Sigmoid colon (tissue), 3 donors: ENCODE results near the gene PRR19.

Experiments
- POLR2A ChIP-seq, 2 donors: fragments of 450-650 bp; IDR thresholded peaks; one replicate each; pipeline ENCODE4 v1.6.1; 2016; ENCODE audit warnings: antibody characterized with exemption in 2 of 2, mild to moderate bottlenecking in 2 of 2, moderate library complexity in 2 of 2
- TF ChIP-seq, protein P1 (sequence below), 4 experiments: fragments of 450-650 bp in 3 of 4; fragments of 200-600 bp in 1 of 4; IDR thresholded peaks; one replicate each; pipeline ENCODE4 v1.5.1; 2016 to 2019; ENCODE audit warnings: antibody characterized with exemption in 4 of 4, mild to moderate bottlenecking in 3 of 4, moderate library complexity in 2 of 4

DNA sequence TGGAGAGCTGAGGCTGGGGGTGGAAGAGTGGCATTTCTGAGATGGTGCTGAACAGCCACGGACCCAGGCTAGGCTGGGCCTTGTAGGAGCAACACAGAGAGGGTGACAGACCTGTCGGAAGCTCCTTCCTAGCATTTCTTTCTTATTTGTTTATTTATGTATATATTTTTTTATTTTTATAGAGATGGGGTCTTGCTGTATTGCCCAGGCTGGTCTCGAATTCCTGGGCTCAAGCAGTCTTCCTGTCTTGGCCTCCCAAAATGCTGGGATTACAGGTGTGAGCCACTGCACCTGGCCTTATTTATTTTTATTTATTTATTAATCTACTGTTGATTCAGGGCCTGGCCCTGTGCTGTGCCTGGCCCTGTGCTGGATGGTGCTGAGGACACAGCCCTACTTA is 26.4 kb upstream of the PRR19 start:
- no peak for TF ChIP-seq POLR2A (IDR thresholded peaks at IDR 0.05)
- TF ChIP-seq, protein P1, sequence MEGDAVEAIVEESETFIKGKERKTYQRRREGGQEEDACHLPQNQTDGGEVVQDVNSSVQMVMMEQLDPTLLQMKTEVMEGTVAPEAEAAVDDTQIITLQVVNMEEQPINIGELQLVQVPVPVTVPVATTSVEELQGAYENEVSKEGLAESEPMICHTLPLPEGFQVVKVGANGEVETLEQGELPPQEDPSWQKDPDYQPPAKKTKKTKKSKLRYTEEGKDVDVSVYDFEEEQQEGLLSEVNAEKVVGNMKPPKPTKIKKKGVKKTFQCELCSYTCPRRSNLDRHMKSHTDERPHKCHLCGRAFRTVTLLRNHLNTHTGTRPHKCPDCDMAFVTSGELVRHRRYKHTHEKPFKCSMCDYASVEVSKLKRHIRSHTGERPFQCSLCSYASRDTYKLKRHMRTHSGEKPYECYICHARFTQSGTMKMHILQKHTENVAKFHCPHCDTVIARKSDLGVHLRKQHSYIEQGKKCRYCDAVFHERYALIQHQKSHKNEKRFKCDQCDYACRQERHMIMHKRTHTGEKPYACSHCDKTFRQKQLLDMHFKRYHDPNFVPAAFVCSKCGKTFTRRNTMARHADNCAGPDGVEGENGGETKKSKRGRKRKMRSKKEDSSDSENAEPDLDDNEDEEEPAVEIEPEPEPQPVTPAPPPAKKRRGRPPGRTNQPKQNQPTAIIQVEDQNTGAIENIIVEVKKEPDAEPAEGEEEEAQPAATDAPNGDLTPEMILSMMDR (IDR thresholded peaks at IDR 0.05) = no peak
